ENCODE results near the gene INSR.

DNA sequence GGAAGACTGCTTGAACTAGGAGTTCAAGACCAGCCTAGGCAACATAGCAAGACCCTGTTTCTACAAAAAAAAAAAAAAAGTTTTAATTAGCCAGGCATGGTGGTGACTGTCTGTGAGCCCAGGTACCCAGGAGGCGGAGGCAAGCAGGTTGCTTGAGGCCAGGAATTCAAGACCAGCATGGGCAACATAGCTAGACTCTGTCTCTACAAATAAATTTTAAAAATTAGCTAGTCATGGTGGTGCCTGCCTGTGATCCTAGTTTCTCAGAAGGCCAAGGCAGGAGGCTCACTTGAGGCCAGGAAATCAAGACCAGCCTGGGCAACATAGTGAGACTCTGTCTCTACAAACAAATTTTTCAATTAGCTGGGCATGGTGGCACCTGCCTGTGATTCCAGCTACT is 6.1 kb downstream of the INSR start:
- TF ChIP-seq, protein P1, sequence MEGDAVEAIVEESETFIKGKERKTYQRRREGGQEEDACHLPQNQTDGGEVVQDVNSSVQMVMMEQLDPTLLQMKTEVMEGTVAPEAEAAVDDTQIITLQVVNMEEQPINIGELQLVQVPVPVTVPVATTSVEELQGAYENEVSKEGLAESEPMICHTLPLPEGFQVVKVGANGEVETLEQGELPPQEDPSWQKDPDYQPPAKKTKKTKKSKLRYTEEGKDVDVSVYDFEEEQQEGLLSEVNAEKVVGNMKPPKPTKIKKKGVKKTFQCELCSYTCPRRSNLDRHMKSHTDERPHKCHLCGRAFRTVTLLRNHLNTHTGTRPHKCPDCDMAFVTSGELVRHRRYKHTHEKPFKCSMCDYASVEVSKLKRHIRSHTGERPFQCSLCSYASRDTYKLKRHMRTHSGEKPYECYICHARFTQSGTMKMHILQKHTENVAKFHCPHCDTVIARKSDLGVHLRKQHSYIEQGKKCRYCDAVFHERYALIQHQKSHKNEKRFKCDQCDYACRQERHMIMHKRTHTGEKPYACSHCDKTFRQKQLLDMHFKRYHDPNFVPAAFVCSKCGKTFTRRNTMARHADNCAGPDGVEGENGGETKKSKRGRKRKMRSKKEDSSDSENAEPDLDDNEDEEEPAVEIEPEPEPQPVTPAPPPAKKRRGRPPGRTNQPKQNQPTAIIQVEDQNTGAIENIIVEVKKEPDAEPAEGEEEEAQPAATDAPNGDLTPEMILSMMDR (IDR thresholded peaks at IDR 0.05) = no peak
- TF ChIP-seq, protein P2, sequence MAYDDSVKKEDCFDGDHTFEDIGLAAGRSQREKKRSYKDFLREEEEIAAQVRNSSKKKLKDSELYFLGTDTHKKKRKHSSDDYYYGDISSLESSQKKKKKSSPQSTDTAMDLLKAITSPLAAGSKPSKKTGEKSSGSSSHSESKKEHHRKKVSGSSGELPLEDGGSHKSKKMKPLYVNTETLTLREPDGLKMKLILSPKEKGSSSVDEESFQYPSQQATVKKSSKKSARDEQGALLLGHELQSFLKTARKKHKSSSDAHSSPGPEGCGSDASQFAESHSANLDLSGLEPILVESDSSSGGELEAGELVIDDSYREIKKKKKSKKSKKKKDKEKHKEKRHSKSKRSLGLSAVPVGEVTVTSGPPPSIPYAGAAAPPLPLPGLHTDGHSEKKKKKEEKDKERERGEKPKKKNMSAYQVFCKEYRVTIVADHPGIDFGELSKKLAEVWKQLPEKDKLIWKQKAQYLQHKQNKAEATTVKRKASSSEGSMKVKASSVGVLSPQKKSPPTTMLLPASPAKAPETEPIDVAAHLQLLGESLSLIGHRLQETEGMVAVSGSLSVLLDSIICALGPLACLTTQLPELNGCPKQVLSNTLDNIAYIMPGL (CRISPR knock-in tag; IDR thresholded peaks at IDR 0.05) = no peak
- TF ChIP-seq, protein P3, sequence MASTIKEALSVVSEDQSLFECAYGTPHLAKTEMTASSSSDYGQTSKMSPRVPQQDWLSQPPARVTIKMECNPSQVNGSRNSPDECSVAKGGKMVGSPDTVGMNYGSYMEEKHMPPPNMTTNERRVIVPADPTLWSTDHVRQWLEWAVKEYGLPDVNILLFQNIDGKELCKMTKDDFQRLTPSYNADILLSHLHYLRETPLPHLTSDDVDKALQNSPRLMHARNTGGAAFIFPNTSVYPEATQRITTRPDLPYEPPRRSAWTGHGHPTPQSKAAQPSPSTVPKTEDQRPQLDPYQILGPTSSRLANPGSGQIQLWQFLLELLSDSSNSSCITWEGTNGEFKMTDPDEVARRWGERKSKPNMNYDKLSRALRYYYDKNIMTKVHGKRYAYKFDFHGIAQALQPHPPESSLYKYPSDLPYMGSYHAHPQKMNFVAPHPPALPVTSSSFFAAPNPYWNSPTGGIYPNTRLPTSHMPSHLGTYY (CRISPR knock-in tag; IDR thresholded peaks at IDR 0.05) = no peak
- TF ChIP-seq TEAD1 (CRISPR knock-in tag; IDR thresholded peaks at IDR 0.05) (no peak), CREB1 (CRISPR knock-in tag; IDR thresholded peaks at IDR 0.05) (no peak), NFYB (CRISPR knock-in tag; conservative IDR thresholded peaks at IDR 0.05; ENCODE audit: low read depth) (no peak), ZNF263 (CRISPR knock-in tag; IDR thresholded peaks at IDR 0.05; ENCODE audit: low read depth) (no peak), NFE2L1 (CRISPR knock-in tag; IDR thresholded peaks at IDR 0.05) (no peak), GTF2I (CRISPR knock-in tag; conservative IDR thresholded peaks at IDR 0.05) (no peak)
- TF ChIP-seq, protein P4, sequence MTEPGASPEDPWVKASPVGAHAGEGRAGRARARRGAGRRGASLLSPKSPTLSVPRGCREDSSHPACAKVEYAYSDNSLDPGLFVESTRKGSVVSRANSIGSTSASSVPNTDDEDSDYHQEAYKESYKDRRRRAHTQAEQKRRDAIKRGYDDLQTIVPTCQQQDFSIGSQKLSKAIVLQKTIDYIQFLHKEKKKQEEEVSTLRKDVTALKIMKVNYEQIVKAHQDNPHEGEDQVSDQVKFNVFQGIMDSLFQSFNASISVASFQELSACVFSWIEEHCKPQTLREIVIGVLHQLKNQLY (CRISPR knock-in tag; IDR thresholded peaks at IDR 0.05) = no peak

Measured in WTC11 (cell line).